Activated naive CD4-positive, alpha-beta T cell treated with anti-CD3 and anti-CD28 coated beads, Interleukin-2, amount 10 ng/mL, durations not matched to agents 5 hours and 36 hours (primary cell): ENCODE data around the gene TIAM1. TPM values are rescaled to one million over a fixed set of nuclear protein-coding genes. Genes with fewer than 3 reads are reported as not detected.

Experiments used
- total RNA-seq, 2 experiments: library from RNA; stranded (reverse); gene quantifications; one replicate each; pipeline ENCODE4 v1.2.3, GENCODE V29; 2021

TIAM1 gene
- 10 to 100 TPM; 62.4 to 63.0 TPM for total RNA-seq

GRCh38 chr21:31343680-31344480, at the start of gene TIAM1:
TSS of gene TIAM1 (minus strand) at chr21:31344261. CDS start at chr21:31266972, 77,289 bp downstream.

